SK-N-MC (cell line): ENCODE measurements around the gene TSR3.
A peak's percentile ranks its signal among the peaks of the same experiment; 100 is the strongest.

Experiments used
- DNase-seq: peaks from one replicate; pipeline ENCODE4 v3.0.0-alpha.2; 2011; ENCODE audit warnings: low read depth, low spot score
- H3K27ac ChIP-seq: fragments of 200-600 bp; sonication (generic); 2 replicates; pipeline ENCODE4 v1.5.1; 2016; ENCODE audit warnings: mixed run types
- H3K36me3 ChIP-seq: fragments of 200-600 bp; sonication (generic); 2 replicates; pipeline ENCODE4 v1.6.1; 2017; ENCODE audit warnings: antibody characterized with exemption, low read length, mixed read lengths; ENCODE audit not compliant: insufficient read depth
- H3K4me3 ChIP-seq: fragments of 200-600 bp; sonication (generic); 2 replicates; pipeline ENCODE4 v1.5.1; 2016
- H3K9ac ChIP-seq: fragments of 200-600 bp; sonication (generic); 2 replicates; pipeline ENCODE4 v1.8.0; 2017; ENCODE audit warnings: mixed run types, mixed read lengths; ENCODE audit not compliant: insufficient read length
- H3K9me3 ChIP-seq: fragments of 200-600 bp; sonication (generic); 2 replicates; pipeline ENCODE4 v1.6.1; 2017; ENCODE audit warnings: low read depth, mild to moderate bottlenecking, antibody characterized with exemption, low read length, moderate library complexity, mixed read lengths
- EZH2 ChIP-seq: fragments of 200-600 bp; sonication (generic); IDR thresholded peaks from one replicate; pipeline ENCODE4 v1.6.1; 2017; ENCODE audit warnings: antibody characterized with exemption
- FOXP2 ChIP-seq: optimal IDR thresholded peaks from 2 replicates; pipeline ENCODE3; 2011; ENCODE audit warnings: mild to moderate bottlenecking, moderate library complexity; ENCODE audit not compliant: insufficient read depth; ENCODE audit errors: extremely low read length, control extremely low read depth
- POLR2AphosphoS5 ChIP-seq: IDR thresholded peaks from 2 replicates; pipeline ENCODE4 v1.6.1; 2012; ENCODE audit warnings: mild to moderate bottlenecking, low read depth, low read length, borderline replicate concordance

Gene TSR3

GRCh38 chr16:1351582-1352362, at the start of gene TSR3, which contains the start of gene GNPTG:
Gene TSR3 (minus strand): TSS chr16:1351878. CDS start chr16:1351804, 74 bp downstream.
Gene GNPTG (plus strand): TSS chr16:1351931. CDS start chr16:1351966, 35 bp downstream.
- Histone ChIP-seq H3K36me3 (no peaks in the 10 kb centered on the region), H3K9me3 (no peaks in the 10 kb centered on the region), H3K9ac (peak within 1 kb of the TSS; percentile 83), H3K4me3 (peak within 1 kb of the TSS; percentile 98), H3K27ac (no peak within 1 kb of the TSS)
- DNase-seq, result no peak
- TF ChIP-seq POLR2AphosphoS5 (peak; percentile 67), EZH2 (no peak)

- Histone ChIP-seq H3K27ac (no peak overlapping the region), H3K36me3 (no peaks in the 10 kb centered on the region), H3K4me3 (no peak overlapping the region)
Observed at GRCh38 chr16:1401061-1401757, 49.5 kb upstream of the TSR3 start.

GRCh38 chr16:1398826-1399581, 47.3 kb upstream of the TSR3 start:
- no peaks in the 10 kb centered on the region for H3K9me3 ChIP-seq
- H3K36me3 ChIP-seq, result no peaks in the 10 kb centered on the region
- DNase-seq, result no peak
- H3K27ac ChIP-seq, result no peak overlapping the region
- H3K9ac ChIP-seq, result no peak overlapping the region
- no peak overlapping the region for H3K4me3 ChIP-seq
- TF ChIP-seq EZH2, result no peak
- no peak for TF ChIP-seq FOXP2
- no peak for TF ChIP-seq POLR2AphosphoS5

More at GRCh38 chr16:1401061-1401757, 49.5 kb upstream of the TSR3 start:
- DNase-seq, result no peak
- Histone ChIP-seq H3K9ac (no peak overlapping the region), H3K9me3 (no peaks in the 10 kb centered on the region)
- TF ChIP-seq FOXP2 (no peak), POLR2AphosphoS5 (no peak), EZH2 (no peak)

- no peak for DNase-seq
- Histone ChIP-seq H3K9me3 (no peaks in the 10 kb centered on the region), H3K4me3 (no peak overlapping the region), H3K27ac (no peak overlapping the region), H3K36me3 (no peaks in the 10 kb centered on the region), H3K9ac (no peak overlapping the region)
- TF ChIP-seq FOXP2, result no peak
- TF ChIP-seq POLR2AphosphoS5, result no peak
- no peak for TF ChIP-seq EZH2
Observed at GRCh38 chr16:1398351-1398750, 46.7 kb upstream of the TSR3 start.

GRCh38 chr16:1397779-1398178, 46.1 kb upstream of the TSR3 start:
- H3K4me3 ChIP-seq, result no peak overlapping the region
- no peaks in the 10 kb centered on the region for H3K36me3 ChIP-seq
- no peak overlapping the region for H3K9ac ChIP-seq
- TF ChIP-seq FOXP2 (no peak), POLR2AphosphoS5 (no peak), EZH2 (no peak)
- no peak for DNase-seq
- H3K9me3 ChIP-seq, result no peaks in the 10 kb centered on the region
- H3K27ac ChIP-seq, result no peak overlapping the region

- H3K9me3 ChIP-seq, result no peaks in the 10 kb centered on the region
- DNase-seq, result no peak
- H3K4me3 ChIP-seq, result no peak overlapping the region
- H3K27ac ChIP-seq, result no peak overlapping the region
- H3K36me3 ChIP-seq, result no peaks in the 10 kb centered on the region
- no peak for TF ChIP-seq FOXP2
- TF ChIP-seq EZH2, result no peak
- no peak for TF ChIP-seq POLR2AphosphoS5
- no peak overlapping the region for H3K9ac ChIP-seq
Observed at GRCh38 chr16:1395444-1396031, 43.9 kb upstream of the TSR3 start.

- Histone ChIP-seq H3K4me3 (no peak overlapping the region), H3K9me3 (no peaks in the 10 kb centered on the region), H3K27ac (no peak overlapping the region), H3K9ac (no peak overlapping the region), H3K36me3 (no peaks in the 10 kb centered on the region)
- TF ChIP-seq EZH2 (no peak), FOXP2 (no peak), POLR2AphosphoS5 (no peak)
- DNase-seq, result no peak
Observed at GRCh38 chr16:1394367-1394951, 42.8 kb upstream of the TSR3 start.

GRCh38 chr16:1393613-1394176, 42.0 kb upstream of the TSR3 start:
- DNase-seq, result no peak
- Histone ChIP-seq H3K36me3 (no peaks in the 10 kb centered on the region), H3K9ac (no peak overlapping the region), H3K9me3 (no peaks in the 10 kb centered on the region), H3K4me3 (no peak overlapping the region), H3K27ac (no peak overlapping the region)
- no peak for TF ChIP-seq POLR2AphosphoS5
- TF ChIP-seq EZH2, result no peak
- TF ChIP-seq FOXP2, result no peak
